DND-41 (cell line): ENCODE data around the gene IL6R.

ENCODE experiments used
- EZH2 ChIP-seq: IDR thresholded peaks from 3 replicates; pipeline ENCODE4 v1.6.1; 2012; ENCODE audit warnings: borderline replicate concordance, low read depth, mild to moderate bottlenecking, moderate library complexity, low read length, inconsistent platforms; ENCODE audit not compliant: severe bottlenecking
- TF ChIP-seq, protein P1 (sequence below): IDR thresholded peaks from 2 replicates; pipeline ENCODE4 v1.5.1; 2012; ENCODE audit warnings: borderline replicate concordance, low read length, moderate library complexity, mild to moderate bottlenecking; ENCODE audit not compliant: poor library complexity, severe bottlenecking; ENCODE audit errors: extremely low read depth

GRCh38 chr1:154456631-154457030 is 51.5 kb downstream of the IL6R start:
- TF ChIP-seq, protein P1, sequence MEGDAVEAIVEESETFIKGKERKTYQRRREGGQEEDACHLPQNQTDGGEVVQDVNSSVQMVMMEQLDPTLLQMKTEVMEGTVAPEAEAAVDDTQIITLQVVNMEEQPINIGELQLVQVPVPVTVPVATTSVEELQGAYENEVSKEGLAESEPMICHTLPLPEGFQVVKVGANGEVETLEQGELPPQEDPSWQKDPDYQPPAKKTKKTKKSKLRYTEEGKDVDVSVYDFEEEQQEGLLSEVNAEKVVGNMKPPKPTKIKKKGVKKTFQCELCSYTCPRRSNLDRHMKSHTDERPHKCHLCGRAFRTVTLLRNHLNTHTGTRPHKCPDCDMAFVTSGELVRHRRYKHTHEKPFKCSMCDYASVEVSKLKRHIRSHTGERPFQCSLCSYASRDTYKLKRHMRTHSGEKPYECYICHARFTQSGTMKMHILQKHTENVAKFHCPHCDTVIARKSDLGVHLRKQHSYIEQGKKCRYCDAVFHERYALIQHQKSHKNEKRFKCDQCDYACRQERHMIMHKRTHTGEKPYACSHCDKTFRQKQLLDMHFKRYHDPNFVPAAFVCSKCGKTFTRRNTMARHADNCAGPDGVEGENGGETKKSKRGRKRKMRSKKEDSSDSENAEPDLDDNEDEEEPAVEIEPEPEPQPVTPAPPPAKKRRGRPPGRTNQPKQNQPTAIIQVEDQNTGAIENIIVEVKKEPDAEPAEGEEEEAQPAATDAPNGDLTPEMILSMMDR, result no peak
- no peak for TF ChIP-seq EZH2
